ENCODE data around the gene C1QTNF9B. TPM values are rescaled to one million over a fixed set of nuclear protein-coding genes. Genes with fewer than 3 reads are reported as not detected.
"Not testable (repeated sequence)": the region's sequence is repeated elsewhere in the genome, so short reads cannot be mapped to it uniquely, and the experiment has no call there.

Gene C1QTNF9B
- total RNA-seq, 1 experiment from 2014 or later, result not detected

GRCh38 chr13:23899555-23899954 lies 2.3 kb upstream of the C1QTNF9B start:
- Histone ChIP-seq H3K4me3 (no peak overlapping the region), H3K27me3 (ENCODE audit: insufficient read depth, low read depth) (no peaks in the 10 kb centered on the region), H3K9me2 (ENCODE audit: insufficient read depth) (no peaks in the 10 kb centered on the region), H3K4me1 (replicated peaks; ENCODE audit: insufficient read depth) (peaks cover 12% of the 10 kb centered on the region), H3F3A (ENCODE audit: insufficient read depth, low read depth) (no peaks in the 10 kb centered on the region), H3K27ac (no peak overlapping the region), H4K20me1 (ENCODE audit: insufficient read depth) (no peaks in the 10 kb centered on the region), H3K9me3 (ENCODE audit: insufficient read depth, low read depth) (no peaks in the 10 kb centered on the region), H2AFZ (no peak overlapping the region), H3K36me3 (ENCODE audit: low read depth) (no peaks in the 10 kb centered on the region), H3K79me2 (ENCODE audit: low read depth) (no peaks in the 10 kb centered on the region), H3K4me2 (no peak overlapping the region)
- POLR2A ChIA-PET (ENCODE audit: unreplicated experiment), result no interaction called here
- intact Hi-C loops (cut with micrococcal nuclease; ENCODE audit: unreplicated experiment), result no loop called here
- no peak; the same call in none of the 2 replicates for TF ChIP-seq CTCF (conservative IDR thresholded peaks at IDR 0.05)
- no peak for TF ChIP-seq EZH2 (IDR thresholded peaks at IDR 0.05; ENCODE audit: low read depth)
- CTCF ChIA-PET, result interaction anchor here (0.5 to 0.6 kb wide), 4 partner anchors 122 to 322 kb away, joined by 3 to 4 read pairs (median 4); no protein-coding TSS in a partner anchor
- BruUV-seq (replicated peaks), result no TSS peak
- peak in 1 of 2 experiments; percentile 11 for DNase-seq

GRCh38 chr13:23898101-23898500 lies 799 bp upstream of the C1QTNF9B start:
- Histone ChIP-seq H3K4me3 (no peak overlapping the region), H3K9me2 (ENCODE audit: insufficient read depth) (no peaks in the 10 kb centered on the region), H3K79me2 (ENCODE audit: low read depth) (no peaks in the 10 kb centered on the region), H4K20me1 (ENCODE audit: insufficient read depth) (no peaks in the 10 kb centered on the region), H3K36me3 (ENCODE audit: low read depth) (no peaks in the 10 kb centered on the region), H3K27me3 (ENCODE audit: insufficient read depth, low read depth) (no peaks in the 10 kb centered on the region), H3K4me2 (no peak overlapping the region), H3K9me3 (ENCODE audit: insufficient read depth, low read depth) (no peaks in the 10 kb centered on the region), H3K4me1 (replicated peaks; ENCODE audit: insufficient read depth) (peaks cover 12% of the 10 kb centered on the region), H3K27ac (no peak overlapping the region), H2AFZ (no peak overlapping the region), H3F3A (ENCODE audit: insufficient read depth, low read depth) (no peaks in the 10 kb centered on the region)
- TF ChIP-seq CTCF (conservative IDR thresholded peaks at IDR 0.05) (no peak), EZH2 (IDR thresholded peaks at IDR 0.05; ENCODE audit: low read depth) (no peak)
- intact Hi-C loops (cut with micrococcal nuclease; ENCODE audit: unreplicated experiment), result no loop called here
- no peak for DNase-seq
- ChIA-PET CTCF (no interaction called here), POLR2A (ENCODE audit: unreplicated experiment) (no interaction called here)
- BruUV-seq (replicated peaks), result no TSS peak

GRCh38 chr13:23894746-23895145 lies 2.6 kb downstream of the C1QTNF9B start:
- H3K36me3 ChIP-seq (ENCODE audit: low read depth); H3K9me2 ChIP-seq (ENCODE audit: insufficient read depth); H3K4me2 ChIP-seq; H3K4me1 ChIP-seq (replicated peaks; ENCODE audit: insufficient read depth); H3K27ac ChIP-seq; H3K79me2 ChIP-seq (ENCODE audit: low read depth); H3F3A ChIP-seq (ENCODE audit: insufficient read depth, low read depth); DNase-seq; BruUV-seq (replicated peaks); H3K9me3 ChIP-seq (ENCODE audit: insufficient read depth, low read depth); intact Hi-C loops (cut with micrococcal nuclease; ENCODE audit: unreplicated experiment); H4K20me1 ChIP-seq (ENCODE audit: insufficient read depth); H3K27me3 ChIP-seq (ENCODE audit: insufficient read depth, low read depth); H3K4me3 ChIP-seq; POLR2A ChIA-PET (ENCODE audit: unreplicated experiment); CTCF ChIA-PET; H2AFZ ChIP-seq: not testable (repeated sequence)

GRCh38 chr13:23893791-23894190 lies 3.5 kb downstream of the C1QTNF9B start:
- DNase-seq; H3K4me3 ChIP-seq; CTCF ChIA-PET; intact Hi-C loops (cut with micrococcal nuclease; ENCODE audit: unreplicated experiment); BruUV-seq (replicated peaks); H3K79me2 ChIP-seq (ENCODE audit: low read depth); H3K36me3 ChIP-seq (ENCODE audit: low read depth); H3K4me1 ChIP-seq (replicated peaks; ENCODE audit: insufficient read depth); H3K9me2 ChIP-seq (ENCODE audit: insufficient read depth); H3F3A ChIP-seq (ENCODE audit: insufficient read depth, low read depth); H3K27ac ChIP-seq; H3K27me3 ChIP-seq (ENCODE audit: insufficient read depth, low read depth); POLR2A ChIA-PET (ENCODE audit: unreplicated experiment); H3K4me2 ChIP-seq; H4K20me1 ChIP-seq (ENCODE audit: insufficient read depth); H2AFZ ChIP-seq; H3K9me3 ChIP-seq (ENCODE audit: insufficient read depth, low read depth): not testable (repeated sequence)

Measured in PC-9 (cell line).